ENCODE data around the gene KLF6. TPM values are rescaled to one million over a fixed set of nuclear protein-coding genes. Genes with fewer than 3 reads are reported as not detected.

KLF6 gene
- total RNA-seq, 1 donor, result 37.6 TPM

DNA sequence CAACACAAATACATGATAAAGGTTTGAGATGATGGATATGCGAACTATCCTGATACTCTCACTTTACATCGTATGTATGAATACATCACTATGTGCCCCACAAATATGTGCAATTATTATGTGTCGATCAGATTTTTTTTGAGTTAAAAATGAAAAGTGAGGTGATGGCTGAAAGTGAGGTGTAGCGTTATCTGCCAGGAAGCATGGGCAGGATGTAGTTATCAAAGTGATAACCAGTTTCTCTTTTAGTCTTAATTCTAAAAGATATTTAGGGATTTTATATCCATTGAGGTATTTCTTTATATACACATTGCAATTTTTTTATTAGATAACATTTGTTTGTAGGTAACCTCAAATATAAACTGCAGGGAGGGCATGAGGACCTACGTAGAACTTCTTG, 15.6 kb upstream of the KLF6 start:
- H3K4me3 ChIP-seq (ENCODE audit: low read depth, low read length), result no peak overlapping the region
- no peak for DNase-seq (ENCODE audit: low read depth)
- TF ChIP-seq CTCF (IDR thresholded peaks at IDR 0.05; ENCODE audit: insufficient read depth, low read depth, low read length), result no peak

GRCh38 chr10:3797750-3798149, 12.7 kb upstream of the KLF6 start:
- H3K4me3 ChIP-seq (ENCODE audit: low read depth, low read length), result no peak overlapping the region
- no peak for DNase-seq (ENCODE audit: low read depth)
- TF ChIP-seq CTCF (IDR thresholded peaks at IDR 0.05; ENCODE audit: insufficient read depth, low read depth, low read length), result no peak

GRCh38 chr10:3793553-3793952, 8.5 kb upstream of the KLF6 start:
- no peak for DNase-seq (ENCODE audit: low read depth)
- no peak for TF ChIP-seq CTCF (IDR thresholded peaks at IDR 0.05; ENCODE audit: insufficient read depth, low read depth, low read length)
- no peak overlapping the region for H3K4me3 ChIP-seq (ENCODE audit: low read depth, low read length)

DNA sequence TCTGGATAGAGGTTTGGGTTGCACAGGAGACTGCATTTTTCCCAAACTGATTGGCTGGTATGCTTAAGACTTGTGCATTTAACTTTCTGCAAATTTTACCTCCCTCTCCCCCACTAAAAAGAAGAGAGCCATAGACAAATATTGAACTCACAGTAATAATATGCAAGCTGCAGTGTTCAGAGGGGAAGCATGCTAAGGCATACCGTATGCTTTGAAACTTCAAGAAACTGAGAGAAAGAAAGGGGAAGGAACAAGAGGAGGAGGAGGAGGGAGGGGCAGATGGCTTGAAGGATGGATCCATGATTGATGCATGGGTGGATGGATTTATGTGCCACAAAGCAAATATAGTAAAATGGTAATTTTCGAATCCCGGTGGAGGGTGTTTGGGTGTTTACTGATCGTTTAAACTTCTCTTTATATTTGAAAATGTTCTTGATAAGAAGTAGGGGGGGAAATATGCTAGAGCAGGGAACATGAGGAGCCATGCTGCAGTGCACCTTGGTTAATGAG, 7.8 kb upstream of the KLF6 start:
- H3K4me3 ChIP-seq (ENCODE audit: low read depth, low read length), result no peak overlapping the region
- TF ChIP-seq CTCF (IDR thresholded peaks at IDR 0.05; ENCODE audit: insufficient read depth, low read depth, low read length), result no peak
- DNase-seq (ENCODE audit: low read depth), result no peak

GRCh38 chr10:3791974-3792633, 7.1 kb upstream of the KLF6 start:
- TF ChIP-seq CTCF (IDR thresholded peaks at IDR 0.05; ENCODE audit: insufficient read depth, low read depth, low read length), result no peak
- no peak for DNase-seq (ENCODE audit: low read depth)
- H3K4me3 ChIP-seq (ENCODE audit: low read depth, low read length), result no peak overlapping the region

- no peak overlapping the region for H3K4me3 ChIP-seq (ENCODE audit: low read depth, low read length)
- TF ChIP-seq CTCF (IDR thresholded peaks at IDR 0.05; ENCODE audit: insufficient read depth, low read depth, low read length), result no peak
- no peak for DNase-seq (ENCODE audit: low read depth)
Measured at GRCh38 chr10:3790858-3791257, 5.8 kb upstream of the KLF6 start.

DNA sequence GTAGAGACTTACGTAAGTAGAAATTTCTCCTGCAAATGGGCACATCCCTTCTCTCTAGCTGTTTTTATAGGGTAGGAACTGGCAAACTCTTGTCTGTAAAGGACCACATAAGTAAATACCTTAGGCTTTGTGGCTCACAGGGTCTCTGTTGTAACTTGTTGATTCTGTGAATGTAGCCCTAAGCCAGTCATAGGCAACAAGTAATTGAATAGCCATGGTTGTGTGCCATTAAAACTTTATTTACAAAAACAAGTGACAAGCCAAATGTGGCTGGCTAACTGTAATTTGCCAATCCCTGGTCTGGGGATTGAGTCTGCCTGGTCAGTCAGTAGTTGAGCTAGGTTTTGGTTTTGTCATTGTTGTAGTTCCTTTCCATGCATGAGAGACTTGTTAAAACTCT, 5.3 kb upstream of the KLF6 start:
- no peak overlapping the region for H3K4me3 ChIP-seq (ENCODE audit: low read depth, low read length)
- no peak for TF ChIP-seq CTCF (IDR thresholded peaks at IDR 0.05; ENCODE audit: insufficient read depth, low read depth, low read length)
- no peak for DNase-seq (ENCODE audit: low read depth)
